ENCODE data around the gene PKNOX2.

The PKNOX2 gene

GRCh38 chr11:125267548-125267947 is 103.0 kb downstream of the PKNOX2 start:
- DNase-seq: no peak

DNA sequence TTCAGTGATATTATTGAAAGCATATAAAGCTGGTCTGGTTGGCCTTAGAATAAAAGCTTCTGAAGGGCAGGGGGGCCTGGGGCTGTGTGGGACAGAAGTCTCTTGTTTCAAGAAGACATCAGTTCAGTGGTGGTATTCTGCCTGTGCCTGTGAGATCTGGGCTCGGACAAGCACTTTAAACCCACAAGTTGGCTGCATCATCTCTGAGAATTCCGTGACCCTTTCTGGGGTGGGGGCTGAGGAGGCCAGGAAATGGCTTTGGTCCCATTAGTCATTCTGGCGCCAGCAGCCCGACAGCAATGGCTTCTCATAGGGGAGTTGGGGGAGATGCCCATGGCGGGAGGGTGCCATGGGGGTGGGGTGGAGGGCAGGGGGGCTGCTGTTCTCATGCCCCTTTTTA is 104.1 kb downstream of the PKNOX2 start:
- DNase-seq: no peak

DNA sequence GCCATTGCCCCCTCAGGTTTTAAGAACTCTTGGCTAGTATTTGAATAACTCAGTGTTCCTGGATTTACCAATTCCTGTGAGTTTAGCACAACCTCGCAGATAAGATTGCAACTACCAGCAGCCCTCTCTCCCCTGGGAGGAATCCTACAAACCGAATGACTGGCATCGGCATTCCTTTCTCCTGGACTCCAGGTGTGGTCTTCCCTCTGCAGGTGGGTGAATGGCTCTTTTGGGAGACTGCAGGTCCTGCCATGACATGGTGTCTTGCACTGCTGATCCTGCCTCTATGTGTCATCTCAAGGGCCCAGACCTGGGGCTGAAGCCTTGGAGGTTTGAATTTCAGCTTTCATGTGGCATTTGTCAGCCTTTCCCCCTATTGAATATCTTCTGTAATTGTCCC is 105.6 kb downstream of the PKNOX2 start:
- no peak for DNase-seq

DNA sequence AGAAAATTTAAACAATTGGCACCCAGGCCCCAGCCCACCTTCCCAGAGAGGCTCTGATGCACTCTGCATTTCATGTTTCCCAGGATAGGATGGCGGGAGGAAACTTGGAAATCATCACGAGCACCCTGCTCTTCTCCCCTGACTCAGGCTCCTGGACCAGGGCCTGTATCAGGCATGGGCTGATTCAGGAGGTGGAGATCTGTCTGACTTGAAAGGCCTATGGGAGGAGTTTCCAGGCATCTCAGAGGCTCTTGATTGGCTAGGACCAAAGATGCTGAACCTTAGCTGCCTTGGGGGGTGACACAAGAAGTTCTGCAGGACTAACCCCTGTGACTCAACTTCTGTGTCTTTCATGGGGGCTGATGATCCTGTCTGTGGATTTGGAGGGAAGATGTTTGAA is 106.2 kb downstream of the PKNOX2 start:
- no peak for DNase-seq

GRCh38 chr11:125271483-125272091 is 107.0 kb downstream of the PKNOX2 start:
- DNase-seq: no peak

GRCh38 chr11:125272092-125272491 is 107.5 kb downstream of the PKNOX2 start:
- DNase-seq: no peak

DNA sequence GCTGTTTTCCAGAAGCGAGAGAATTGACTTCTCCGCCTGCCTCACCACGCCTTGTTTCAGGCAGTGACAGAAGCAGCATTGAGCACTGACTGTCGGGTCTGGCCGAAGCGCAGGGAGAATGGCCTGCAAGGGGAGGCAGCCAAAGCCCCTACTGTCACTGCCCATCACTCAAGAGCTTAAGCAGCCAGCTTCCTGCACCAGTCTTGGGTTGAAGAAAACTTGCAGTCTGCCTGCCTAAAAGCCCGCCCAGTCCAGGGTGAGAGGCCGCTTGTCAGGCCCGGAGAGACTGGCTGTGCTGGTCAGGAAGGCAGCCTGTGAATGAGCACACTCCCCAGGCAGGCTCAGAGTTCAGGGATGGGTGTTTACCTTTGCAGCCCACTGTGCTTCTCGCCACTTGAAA is 108.3 kb downstream of the PKNOX2 start:
- DNase-seq: no peak

DNA sequence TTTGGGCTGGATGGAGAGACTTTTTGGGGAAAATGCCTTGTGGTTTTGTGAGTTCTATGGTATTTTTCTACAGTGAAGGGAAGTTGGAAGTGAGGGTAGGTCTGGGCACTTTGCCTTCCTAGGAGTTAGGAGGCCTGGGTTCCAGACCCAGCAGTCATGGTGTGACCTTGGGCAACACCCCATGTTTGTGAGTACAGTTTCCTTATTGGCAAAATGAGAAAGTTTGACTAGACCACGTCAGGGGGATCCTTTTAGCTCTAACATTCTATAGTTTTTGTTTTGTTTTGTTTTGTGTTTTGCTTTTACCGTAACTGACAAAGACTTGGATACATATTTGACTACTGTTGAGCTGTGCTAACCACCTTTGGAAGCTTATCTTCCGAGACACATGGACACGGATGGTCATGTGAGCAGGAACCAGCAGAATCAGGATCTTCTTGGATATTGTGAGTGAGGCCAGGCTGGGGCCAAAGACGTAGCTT is 109.0 kb downstream of the PKNOX2 start:
- no peak for DNase-seq

DNA sequence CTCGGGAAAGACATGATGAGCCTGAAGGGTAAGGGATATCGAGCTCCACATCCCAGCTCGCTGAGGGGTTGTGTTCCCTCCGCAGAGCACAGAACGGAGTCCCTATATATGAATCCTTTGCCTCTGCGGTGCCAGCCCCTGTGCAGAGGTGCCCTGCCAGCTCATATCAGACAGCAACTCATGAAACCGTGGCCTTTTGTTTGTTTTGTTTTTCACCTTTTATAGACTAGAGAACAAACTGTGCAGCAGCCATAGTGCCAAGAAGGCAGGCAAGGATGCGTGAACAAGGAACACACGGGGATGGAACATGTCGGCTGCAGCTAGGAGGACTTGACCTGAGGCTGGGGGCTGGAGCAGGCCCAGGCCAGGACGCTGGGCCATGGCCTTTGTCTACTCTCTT is 109.8 kb downstream of the PKNOX2 start:
- no peak for DNase-seq

GRCh38 chr11:125274774-125275173 is 110.2 kb downstream of the PKNOX2 start:
- DNase-seq: no peak

DNA sequence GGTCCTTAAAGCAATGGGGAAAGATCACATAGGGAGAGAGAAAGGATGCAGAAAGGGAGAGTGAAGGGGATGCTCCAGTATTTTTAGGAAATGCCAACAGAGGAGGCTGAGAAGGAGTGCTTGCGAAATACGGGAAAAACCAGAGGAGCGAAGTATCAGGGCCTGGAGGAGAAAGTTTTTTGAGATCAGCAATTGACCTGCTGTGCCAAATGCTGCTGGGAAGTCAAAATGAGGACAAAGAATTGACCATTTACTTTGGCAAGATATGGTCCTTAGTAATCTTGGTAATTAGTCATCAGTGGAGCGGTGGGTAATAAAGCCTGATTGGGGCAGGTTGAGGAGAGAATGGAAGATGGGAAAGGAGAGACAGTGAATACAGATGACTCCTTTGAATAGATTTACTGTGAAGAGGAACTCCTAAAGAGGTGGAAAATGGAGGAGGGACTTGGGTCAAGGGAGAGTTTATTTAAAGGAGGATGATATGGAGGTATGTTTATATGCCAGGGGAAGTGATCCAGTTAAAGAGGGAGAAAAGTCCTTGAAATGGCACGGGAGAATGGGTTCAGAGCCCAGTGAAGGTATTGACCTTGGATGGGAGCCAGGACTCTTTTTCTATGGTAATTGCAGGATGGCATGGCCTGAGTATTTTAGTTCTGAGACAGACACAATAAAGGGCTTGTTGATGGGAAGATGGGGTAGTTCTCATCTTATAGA is 111.5 kb downstream of the PKNOX2 start:
- DNase-seq: no peak

DNA sequence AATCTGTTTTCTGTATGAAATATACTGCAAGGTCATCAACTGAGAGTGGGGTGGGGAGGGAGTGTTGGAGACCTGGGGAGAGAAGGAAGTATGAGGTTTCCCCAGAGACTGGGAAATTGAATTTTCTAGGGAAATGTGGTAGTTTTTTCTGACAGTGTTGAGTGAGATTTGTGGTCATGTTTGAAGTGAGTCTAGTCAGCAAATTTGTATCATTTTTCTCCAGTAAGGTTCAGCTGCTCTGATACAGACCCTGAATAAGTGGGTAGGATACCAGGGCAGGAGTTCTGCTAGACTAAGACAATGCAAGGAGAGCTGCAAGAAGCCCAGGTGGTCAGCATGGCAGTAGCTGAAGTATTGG is 112.0 kb downstream of the PKNOX2 start:
- DNase-seq: no peak

- no peak for DNase-seq
Measured at GRCh38 chr11:125279676-125280418, 115.3 kb downstream of the PKNOX2 start.

- no peak for DNase-seq
Measured at GRCh38 chr11:125280646-125281045, 116.1 kb downstream of the PKNOX2 start.

DNA sequence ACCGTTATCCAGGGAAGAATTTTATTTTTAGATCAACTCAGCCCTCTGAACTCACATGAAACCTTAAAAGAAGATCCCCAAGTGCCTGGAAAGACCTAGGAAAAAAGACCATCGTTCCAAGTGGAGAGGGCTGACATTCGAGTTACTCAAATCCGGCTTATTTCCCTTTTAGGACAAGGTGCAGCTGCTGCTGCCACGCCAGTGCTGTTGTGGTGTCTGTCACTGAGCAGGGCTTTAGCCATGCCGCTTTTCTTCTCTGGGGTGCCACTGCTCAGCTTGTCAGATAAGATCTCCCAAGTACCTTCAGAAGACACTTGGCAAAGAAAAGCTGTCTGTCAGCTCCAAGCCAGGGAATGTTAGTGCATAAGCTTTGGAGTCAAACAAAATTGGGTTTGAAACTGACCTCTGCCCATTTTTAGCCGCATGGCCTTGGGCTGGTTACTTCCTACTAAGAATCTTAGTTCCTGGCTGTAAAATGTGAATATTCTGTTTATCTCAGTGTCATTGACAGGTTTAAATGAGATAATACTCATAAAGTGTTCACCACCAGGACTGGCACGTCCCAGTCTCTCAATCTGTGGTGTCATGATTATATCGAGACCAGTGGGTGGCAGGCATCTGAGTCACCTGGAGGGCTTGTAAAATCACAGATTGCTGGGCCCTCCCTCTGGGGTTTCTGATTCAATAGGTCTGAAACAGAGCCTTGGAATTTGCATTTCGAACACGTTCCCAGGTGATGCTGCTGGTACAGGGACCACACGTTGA is 117.5 kb downstream of the PKNOX2 start:
- DNase-seq: no peak

- no peak for DNase-seq
Measured at GRCh38 chr11:125282596-125282914, 118.0 kb downstream of the PKNOX2 start.

DNA sequence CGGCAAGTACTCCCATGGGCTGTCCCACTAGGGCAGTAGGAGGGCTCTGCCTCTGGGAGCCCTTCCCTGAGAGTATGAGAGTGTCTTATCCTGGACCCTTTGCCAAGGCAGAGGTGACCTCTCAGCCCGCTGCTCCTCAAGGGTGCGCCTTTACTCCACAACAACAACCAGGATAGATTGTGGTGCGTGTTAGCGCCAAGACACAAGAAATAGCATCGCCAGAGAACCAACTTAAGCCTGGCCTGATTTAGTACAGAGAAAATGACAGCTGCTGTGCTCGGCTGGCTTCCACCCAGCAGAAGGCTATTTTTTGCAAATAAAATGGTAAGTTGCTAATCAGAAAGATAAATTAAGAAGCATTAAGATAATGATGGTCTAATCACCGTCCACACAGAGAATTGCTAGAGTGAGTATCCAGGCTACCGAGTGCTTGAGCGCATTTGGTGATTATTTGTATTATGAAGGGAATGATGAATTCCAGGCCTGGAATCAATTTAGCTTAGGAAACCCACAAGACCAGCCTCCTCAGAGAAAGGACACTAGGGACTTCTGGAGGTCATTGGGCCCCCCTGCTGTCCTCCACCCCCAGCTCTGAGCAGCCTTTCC is 119.8 kb downstream of the PKNOX2 start:
- no peak for DNase-seq

GRCh38 chr11:125285844-125286243 is 121.3 kb downstream of the PKNOX2 start:
- no peak for DNase-seq

DNA sequence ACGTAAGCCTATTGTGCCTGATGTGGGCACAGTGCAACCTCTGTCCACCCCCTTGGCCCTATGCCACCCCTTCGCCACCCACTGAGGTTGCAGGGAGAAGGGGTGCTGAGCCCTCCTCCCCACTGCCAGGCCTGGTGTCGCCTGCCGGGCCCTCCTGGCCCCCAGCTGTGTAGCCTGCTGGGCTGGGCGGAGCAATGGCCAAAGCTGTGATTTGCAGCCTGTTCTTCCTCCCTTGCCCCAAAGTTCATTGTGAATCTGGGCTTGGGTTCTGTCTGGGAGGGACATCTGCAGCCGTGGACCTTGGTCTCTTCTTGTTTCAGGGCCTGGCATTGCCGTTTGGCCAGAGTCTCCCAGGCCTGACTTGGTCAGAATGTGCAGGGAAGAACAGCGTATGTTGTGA is 121.9 kb downstream of the PKNOX2 start:
- DNase-seq: no peak

DNA sequence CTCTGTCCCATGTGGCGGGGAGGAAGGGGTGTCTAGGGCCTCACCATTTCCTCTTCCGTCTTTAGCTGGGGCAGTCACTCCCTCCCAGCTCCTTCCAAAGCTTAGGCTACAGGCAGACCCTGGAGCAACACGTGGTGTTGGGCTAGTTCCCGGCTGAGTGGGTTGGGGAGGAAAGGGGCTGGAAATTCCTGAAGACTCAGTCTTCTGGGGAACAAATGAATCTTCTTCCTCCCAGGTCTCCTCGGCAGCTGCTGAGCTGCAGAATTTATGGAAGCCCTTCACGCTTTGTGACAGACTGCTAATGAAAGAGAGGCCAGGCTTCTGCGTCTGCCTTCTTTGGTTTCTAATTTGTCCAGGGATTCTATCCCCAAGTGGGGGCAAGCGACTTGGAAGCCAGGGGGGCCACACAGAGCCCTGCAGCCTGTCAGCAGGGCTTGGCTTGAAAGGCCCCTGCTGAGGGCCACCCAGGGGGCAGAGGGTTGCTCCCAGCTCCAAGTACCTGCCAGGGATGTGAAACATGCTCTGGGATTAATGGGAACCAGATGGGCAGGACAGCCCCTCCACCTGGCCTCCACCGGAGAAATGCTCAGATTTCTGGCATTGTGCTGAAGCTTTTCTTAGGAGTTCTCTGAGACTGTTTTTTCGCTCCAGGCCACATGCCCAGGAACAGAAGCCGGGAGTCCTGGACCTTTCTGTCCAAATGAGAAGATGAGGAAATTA is 123.1 kb downstream of the PKNOX2 start:
- no peak for DNase-seq

- DNase-seq: no peak
Measured at GRCh38 chr11:125289419-125290098, 125.0 kb downstream of the PKNOX2 start.

- no peak for DNase-seq
Measured at GRCh38 chr11:125290263-125290662, 125.7 kb downstream of the PKNOX2 start.
